Left lung (tissue), 14 donors: ENCODE results near the gene ULK4. TPM values are rescaled to one million over a fixed set of nuclear protein-coding genes. Genes with fewer than 3 reads are reported as not detected.

Experiments used
- ATAC-seq: fragments of 200-7000 bp; cut with Tn5 transposase; one replicate; pipeline ENCODE4 v1.9.1; 2020; ENCODE audit warnings: moderate library complexity
- DNase-seq, 4 donors: peaks; one replicate each; pipeline ENCODE4 v3.0.0-alpha.2; 2013 to 2020
- H3K27ac ChIP-seq, 2 donors: fragments of 200-600 bp; sonication (generic) in 1 of 2; one replicate each; pipeline versions ENCODE4 v1.5.0 to v1.8.0; 2020 to 2021
- H3K27me3 ChIP-seq, 2 donors: fragments of 200-600 bp; sonication (generic) in 1 of 2; one replicate each; pipeline versions ENCODE4 v1.5.0 to v1.8.0; 2020 to 2021
- H3K36me3 ChIP-seq, 2 donors: fragments of 200-600 bp; sonication (generic) in 1 of 2; one replicate each; pipeline versions ENCODE4 v1.5.0 to v1.8.0; 2020 to 2021
- H3K4me1 ChIP-seq, 2 donors: fragments of 200-600 bp; one replicate each; pipeline ENCODE4 v1.8.0; 2021
- H3K4me3 ChIP-seq, 2 donors: fragments of 200-600 bp; sonication (generic) in 1 of 2; one replicate each; pipeline versions ENCODE4 v1.5.0 to v1.8.0; 2020 to 2021; ENCODE audit warnings: mild to moderate bottlenecking in 1 of 2
- H3K9me3 ChIP-seq, 2 donors: fragments of 200-600 bp; sonication (generic) in 1 of 2; one replicate each; pipeline versions ENCODE4 v1.5.0 to v1.8.0; 2020 to 2021
- intact Hi-C, 2 donors: fragments of 100-400 bp; cut with DNase I; formaldehyde crosslinking; loops; one replicate each; pipeline versions ENCODE4 v1.11.2 to v1.14.2; 2022
- long read RNA-seq, 12 donors: library from polyadenylated mRNA in 2 of 12; unstranded in 2 of 12; transcript quantifications; one replicate each; pipeline ENCODE4 v2.0.0 and lab custom pipeline, GENCODE V29; 2019 to 2026
- polyA plus RNA-seq, 6 donors: library from polyadenylated mRNA; unstranded; fragments of 120-200 nt; gene quantifications; one replicate each; pipeline ENCODE4 v1.2.1, GENCODE V29; 2013; ENCODE audit not compliant: insufficient read length in 6 of 6
- total RNA-seq, 2 donors: library from RNA; stranded (reverse); fragmentation: NEBNext Ultra II Directional; extraction: Animal tissue kit (Norgen Biotek cat#: 25700); gene quantifications; one replicate each; pipeline ENCODE4 v1.2.1, GENCODE V29; 2021
- TF ChIP-seq, protein P1 (sequence below), 2 donors: fragments of 200-600 bp; sonication (generic) in 1 of 2; IDR thresholded peaks; one replicate each; pipeline versions ENCODE4 v1.5.0 to v1.8.0; 2021; ENCODE audit warnings: antibody characterized with exemption in 2 of 2
- donor health status: DM: no; HTN: yes; CAD: no.
- donor health status: DM: no; HTN: no; CAD: no.

ULK4 gene
- 10 to 100 TPM; 11.4 to 12.1 TPM for total RNA-seq
- polyA plus RNA-seq, result 1 to 10 TPM; 3.9 to 6.1 (median 5.3) TPM
- long read RNA-seq, donor 1, partial matches to known transcripts, result 0 of 1 reads
- long read RNA-seq, donor 1, other reads (novel, unspliced or antisense), result 0 of 1 reads
- long read RNA-seq, donor 2, result 0 reads
- long read RNA-seq, donor 3, result 0 reads
- long read RNA-seq, donor 4, partial matches to known transcripts, result 0 of 5 reads
- long read RNA-seq, donor 4, other reads (novel, unspliced or antisense), result 0 of 5 reads
- long read RNA-seq, donor 5, partial matches to known transcripts, result 0 of 1 reads
- long read RNA-seq, donor 5, other reads (novel, unspliced or antisense), result 0 of 1 reads
- long read RNA-seq, donor 6, partial matches to known transcripts, result 0 of 2 reads
- long read RNA-seq, donor 6, other reads (novel, unspliced or antisense), result 0 of 2 reads
- long read RNA-seq, donor 7, partial matches to known transcripts, result 0 of 1 reads
- long read RNA-seq, donor 7, other reads (novel, unspliced or antisense), result 0 of 1 reads
- long read RNA-seq, donor 8, result 0 reads
- long read RNA-seq, donor 9, result 0 reads
- long read RNA-seq, donor 10, partial matches to known transcripts, result 0 of 4 reads
- long read RNA-seq, donor 10, other reads (novel, unspliced or antisense), result 2 of 4 reads
- long read RNA-seq, donor 11, partial matches to known transcripts, result 0 of 1 reads
- long read RNA-seq, donor 11, other reads (novel, unspliced or antisense), result 0 of 1 reads
- long read RNA-seq, donor 12, partial matches to known transcripts, result 0 of 1 reads
- long read RNA-seq, donor 12, other reads (novel, unspliced or antisense), result 0 of 1 reads

DNA sequence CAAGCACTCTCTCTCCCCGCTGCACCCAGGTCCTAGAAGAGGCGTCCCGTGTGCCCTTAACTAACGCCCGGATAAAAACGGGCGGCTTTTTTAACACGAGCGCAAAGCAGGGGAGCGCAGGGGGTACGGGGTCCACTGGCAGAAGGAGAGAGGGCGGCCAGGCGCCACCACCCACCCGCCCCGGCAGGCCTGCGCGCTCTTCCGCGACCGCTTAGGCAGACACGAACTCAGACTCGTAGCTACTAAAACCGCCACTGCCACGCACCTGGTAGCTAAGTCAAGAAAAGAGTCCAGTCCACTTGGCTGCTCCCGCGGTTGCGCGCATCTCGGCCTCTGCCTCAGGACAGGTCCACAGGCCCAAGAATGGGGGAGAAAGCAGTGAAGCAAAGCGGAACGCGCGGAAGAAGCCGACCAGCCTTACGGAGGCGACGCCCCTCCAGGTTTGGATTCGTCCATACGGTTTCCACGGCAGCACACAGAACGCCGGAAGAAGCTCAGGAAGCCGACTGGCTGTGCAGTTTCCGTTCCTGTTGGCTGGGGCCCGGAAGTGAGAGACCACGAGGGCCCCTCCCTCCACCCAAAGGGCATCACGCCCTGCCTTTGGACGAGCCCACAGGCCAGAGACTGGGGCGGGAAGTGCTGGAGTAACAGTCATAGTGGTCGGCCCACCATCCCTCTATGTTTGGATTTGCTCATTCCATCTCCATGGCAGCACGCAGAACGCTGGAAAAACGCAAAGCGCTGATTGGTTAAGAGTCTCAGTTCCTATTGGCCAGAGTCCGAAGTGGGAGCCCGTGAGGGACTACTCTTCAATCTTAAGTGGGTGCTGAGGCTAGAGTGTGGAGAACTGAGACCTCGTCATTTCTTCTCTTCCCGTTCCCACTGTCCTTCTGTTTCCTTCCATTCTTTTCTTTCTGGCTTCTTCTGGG, at the start of gene ULK4:
TSS of gene ULK4 (minus strand) at position 353 of the 929 bp plus-strand sequence. CDS start 7,344 bp downstream, outside the sequence.
- no peaks in the 10 kb centered on the region for H3K36me3 ChIP-seq
- peak within 1 kb of the TSS; percentile 93 to 94 for H3K4me3 ChIP-seq
- DNase-seq (peak; percentile 98 to 99 (median 99)), ATAC-seq (peak; percentile 98)
- intact Hi-C loops, result no loop called here
- peaks cover 11 to 17% of the 10 kb centered on the region in 2 donors for H3K4me1 ChIP-seq
- H3K27ac ChIP-seq, result peak within 1 kb of the TSS; percentile 75 to 89
- TF ChIP-seq, protein P1, sequence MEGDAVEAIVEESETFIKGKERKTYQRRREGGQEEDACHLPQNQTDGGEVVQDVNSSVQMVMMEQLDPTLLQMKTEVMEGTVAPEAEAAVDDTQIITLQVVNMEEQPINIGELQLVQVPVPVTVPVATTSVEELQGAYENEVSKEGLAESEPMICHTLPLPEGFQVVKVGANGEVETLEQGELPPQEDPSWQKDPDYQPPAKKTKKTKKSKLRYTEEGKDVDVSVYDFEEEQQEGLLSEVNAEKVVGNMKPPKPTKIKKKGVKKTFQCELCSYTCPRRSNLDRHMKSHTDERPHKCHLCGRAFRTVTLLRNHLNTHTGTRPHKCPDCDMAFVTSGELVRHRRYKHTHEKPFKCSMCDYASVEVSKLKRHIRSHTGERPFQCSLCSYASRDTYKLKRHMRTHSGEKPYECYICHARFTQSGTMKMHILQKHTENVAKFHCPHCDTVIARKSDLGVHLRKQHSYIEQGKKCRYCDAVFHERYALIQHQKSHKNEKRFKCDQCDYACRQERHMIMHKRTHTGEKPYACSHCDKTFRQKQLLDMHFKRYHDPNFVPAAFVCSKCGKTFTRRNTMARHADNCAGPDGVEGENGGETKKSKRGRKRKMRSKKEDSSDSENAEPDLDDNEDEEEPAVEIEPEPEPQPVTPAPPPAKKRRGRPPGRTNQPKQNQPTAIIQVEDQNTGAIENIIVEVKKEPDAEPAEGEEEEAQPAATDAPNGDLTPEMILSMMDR (IDR thresholded peaks at IDR 0.05), result no peak
- no peaks in the 10 kb centered on the region for H3K9me3 ChIP-seq
- no peaks in the 10 kb centered on the region for H3K27me3 ChIP-seq

DNA sequence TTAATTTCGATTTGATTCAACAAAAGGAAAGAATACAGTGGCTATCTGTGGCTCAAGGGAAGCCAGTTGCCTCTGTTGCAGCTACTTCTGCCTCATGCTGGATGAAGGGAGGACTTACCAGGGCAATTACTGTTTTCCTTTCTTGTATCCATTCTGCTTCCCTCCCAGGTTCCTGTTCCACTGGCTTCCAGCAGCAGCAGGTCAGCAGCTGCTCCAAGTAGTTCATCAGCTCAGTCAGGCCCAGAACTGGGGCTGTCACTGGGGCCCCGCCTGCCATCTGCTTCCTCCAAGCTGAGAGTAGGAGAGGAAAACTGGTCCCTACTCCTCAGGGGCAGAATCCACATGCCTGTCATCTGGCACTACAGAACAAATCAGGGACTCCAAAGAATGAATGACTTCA, 48.6 kb upstream of the ULK4 start:
- DNase-seq (peak in 1 of 4 donors; percentile 24), ATAC-seq (no peak)
- intact Hi-C loops, result loop anchor here in 1 of 2 donors (10.0 kb wide), 1 partner anchor 84 kb away; the partner anchor contains the start of gene TRAK1
- H3K27me3 ChIP-seq, result no peaks in the 10 kb centered on the region
- H3K4me1 ChIP-seq, result peaks cover 0 to 23% of the 10 kb centered on the region in 2 donors
- H3K9me3 ChIP-seq, result no peaks in the 10 kb centered on the region
- no peak overlapping the region for H3K4me3 ChIP-seq
- H3K27ac ChIP-seq, result no peak overlapping the region
- TF ChIP-seq, protein P1 (IDR thresholded peaks at IDR 0.05), result no peak
- H3K36me3 ChIP-seq, result no peaks in the 10 kb centered on the region

DNA sequence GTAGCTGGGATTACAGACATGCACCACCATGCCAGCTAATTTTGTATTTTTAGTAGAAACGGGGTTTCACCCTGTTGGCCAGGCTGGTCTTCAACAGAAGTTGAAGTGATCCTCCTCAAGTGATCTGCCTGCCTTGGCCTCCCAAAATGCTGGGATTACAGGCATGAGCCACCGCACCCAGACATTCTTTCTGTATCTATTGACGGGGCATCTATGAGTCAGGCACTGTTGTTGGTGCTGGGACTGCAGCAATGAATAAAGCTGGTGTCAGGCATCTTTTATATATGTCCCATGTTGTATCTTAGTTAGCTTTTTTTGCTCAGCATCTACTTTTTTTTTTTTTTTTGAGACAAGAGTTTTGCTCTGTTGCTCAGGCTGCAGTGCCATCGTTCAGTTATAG, 47.6 kb upstream of the ULK4 start:
- no peak overlapping the region for H3K4me3 ChIP-seq
- TF ChIP-seq, protein P1 (IDR thresholded peaks at IDR 0.05), result no peak
- no peaks in the 10 kb centered on the region for H3K27me3 ChIP-seq
- intact Hi-C loops, result no loop called here
- DNase-seq (no peak), ATAC-seq (no peak)
- peaks cover 0 to 12% of the 10 kb centered on the region in 2 donors for H3K4me1 ChIP-seq
- H3K36me3 ChIP-seq, result no peaks in the 10 kb centered on the region
- no peaks in the 10 kb centered on the region for H3K9me3 ChIP-seq
- H3K27ac ChIP-seq, result no peak overlapping the region

DNA sequence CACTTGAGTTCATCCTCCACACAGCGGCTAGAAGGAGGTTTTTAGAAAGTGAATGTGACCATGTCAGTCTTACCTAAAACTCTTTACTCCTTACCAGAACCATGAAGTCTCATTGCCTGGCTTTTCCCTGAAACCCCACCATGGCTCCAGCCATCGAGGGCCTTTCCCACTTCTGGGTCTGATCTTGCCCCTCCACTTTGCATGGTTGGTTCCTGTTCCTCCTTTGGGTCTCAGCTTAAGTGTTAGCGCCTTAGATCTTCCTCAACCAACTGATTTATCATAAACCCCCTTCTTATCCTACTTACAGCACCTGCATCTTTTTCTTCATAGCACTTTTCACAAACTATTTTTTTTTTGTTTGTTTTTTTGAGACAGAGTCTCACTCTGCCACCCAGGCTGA, 45.9 kb upstream of the ULK4 start:
- no peak for DNase-seq
- no peaks in the 10 kb centered on the region for H3K36me3 ChIP-seq
- H3K4me1 ChIP-seq, result peaks cover 0 to 8% of the 10 kb centered on the region in 2 donors
- no peak for ATAC-seq
- H3K9me3 ChIP-seq, result no peaks in the 10 kb centered on the region
- intact Hi-C loops, result no loop called here
- H3K27ac ChIP-seq, result no peak overlapping the region
- TF ChIP-seq, protein P1 (IDR thresholded peaks at IDR 0.05), result no peak
- no peaks in the 10 kb centered on the region for H3K27me3 ChIP-seq
- H3K4me3 ChIP-seq, result no peak overlapping the region
